MM.1S (cell line): ENCODE data around the gene PAN3.

Experiments used
- CTCF ChIP-seq: fragments of 300-600 bp; sonication (generic); IDR thresholded peaks from 2 replicates; pipeline ENCODE4 v1.5.1; 2016; ENCODE audit warnings: antibody characterized with exemption, low read length, mixed read lengths
- EZH2 ChIP-seq: fragments of 300-600 bp; sonication (generic); optimal IDR thresholded peaks from 2 replicates; pipeline ENCODE3; 2017; ENCODE audit warnings: low read depth, mild to moderate bottlenecking, antibody characterized with exemption, low read length, mixed read lengths

DNA sequence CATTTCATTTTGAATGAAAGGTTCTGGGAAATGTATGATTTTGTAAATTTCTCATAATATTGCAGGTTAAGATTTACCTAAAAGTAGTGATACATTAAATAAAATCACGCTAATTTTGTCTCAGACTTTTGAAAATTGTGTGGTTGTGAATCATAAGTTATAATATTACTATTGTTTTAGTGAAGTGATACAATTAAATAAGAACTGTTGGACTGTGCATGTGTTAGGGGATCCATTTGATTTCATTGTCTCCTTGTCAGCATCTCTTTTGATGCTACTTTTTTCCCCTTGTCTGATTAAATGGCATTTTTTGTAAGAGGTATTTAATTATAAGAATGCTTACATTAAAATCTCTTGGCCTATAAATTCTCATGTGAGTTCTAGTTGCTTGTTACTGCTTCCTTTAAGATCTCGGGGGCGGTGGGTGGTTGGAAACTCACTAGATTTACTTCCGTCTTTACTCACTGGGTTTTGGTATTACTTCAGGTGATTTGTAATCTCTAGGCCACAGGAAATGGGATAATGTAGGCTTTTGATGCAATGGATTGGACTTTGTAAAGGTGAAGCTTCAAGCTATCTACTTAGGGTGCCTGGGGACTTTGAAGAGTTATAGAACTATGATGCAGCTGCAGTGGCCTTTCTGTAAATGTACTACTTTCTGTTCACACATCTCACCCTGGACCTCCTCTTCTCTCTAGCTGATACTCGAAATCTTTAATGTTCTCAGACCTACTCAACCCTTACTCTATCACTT, 66.5 kb downstream of the PAN3 start:
- TF ChIP-seq CTCF: no peak
- no peak for TF ChIP-seq EZH2
